Activated T-helper 9 cell treated with anti-CD3 and anti-CD28 coated beads, Interleukin-2, amount 50 U/mL, for 16 hours (primary cell): Measurements from ENCODE around the gene CTSK.

Experiments used
- DNase-seq: peaks from one replicate; pipeline ENCODE4 v3.0.0-alpha.2; 2020; ENCODE audit warnings: low read depth

The CTSK gene

GRCh38 chr1:150760013-150760412 is 48.0 kb downstream of the CTSK start:
- DNase-seq: no peak

- DNase-seq: no peak
Observed at GRCh38 chr1:150753416-150753815, 54.6 kb downstream of the CTSK start.

GRCh38 chr1:150751443-150751842 is 56.6 kb downstream of the CTSK start:
- DNase-seq: no peak

GRCh38 chr1:150749720-150750311 is 58.2 kb downstream of the CTSK start:
- DNase-seq: no peak

GRCh38 chr1:150748878-150749719 is 59.0 kb downstream of the CTSK start:
- no peak for DNase-seq
